ENCODE measurements around the gene KRTAP4-7. TPM values are rescaled to one million over a fixed set of nuclear protein-coding genes. Genes with fewer than 3 reads are reported as not detected.
"Not testable (repeated sequence)": the region's sequence is repeated elsewhere in the genome, so short reads cannot be mapped to it uniquely, and the experiment has no call there.

The KRTAP4-7 gene
- total RNA-seq, 4 donors from 2014 or later = not detected

- DNase-seq (ENCODE audit: low spot score) (no peak), ATAC-seq (ENCODE audit: low FRiP score) (no peak)
Measured at GRCh38 chr17:41111151-41111885, 27.4 kb downstream of the KRTAP4-7 start.

DNA sequence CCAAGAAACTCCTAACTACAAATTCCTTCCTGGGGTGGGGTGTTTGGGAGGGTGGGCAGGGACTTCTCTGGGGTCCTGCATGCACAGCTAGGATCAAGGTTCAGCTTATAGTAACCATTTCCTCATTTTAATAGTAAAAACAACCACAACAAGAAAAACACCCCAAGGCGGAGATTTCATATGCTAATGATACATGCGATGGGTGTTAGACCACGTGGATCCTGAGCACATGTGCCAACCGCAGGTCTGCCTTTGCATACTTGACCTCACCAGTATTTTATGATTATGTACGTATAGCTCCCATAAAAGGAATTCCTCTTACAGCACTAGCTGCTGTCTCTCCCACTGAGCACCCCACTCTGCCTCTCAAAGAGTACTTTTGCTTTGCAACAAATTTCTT, 32.3 kb downstream of the KRTAP4-7 start:
- TF ChIP-seq, protein P1, sequence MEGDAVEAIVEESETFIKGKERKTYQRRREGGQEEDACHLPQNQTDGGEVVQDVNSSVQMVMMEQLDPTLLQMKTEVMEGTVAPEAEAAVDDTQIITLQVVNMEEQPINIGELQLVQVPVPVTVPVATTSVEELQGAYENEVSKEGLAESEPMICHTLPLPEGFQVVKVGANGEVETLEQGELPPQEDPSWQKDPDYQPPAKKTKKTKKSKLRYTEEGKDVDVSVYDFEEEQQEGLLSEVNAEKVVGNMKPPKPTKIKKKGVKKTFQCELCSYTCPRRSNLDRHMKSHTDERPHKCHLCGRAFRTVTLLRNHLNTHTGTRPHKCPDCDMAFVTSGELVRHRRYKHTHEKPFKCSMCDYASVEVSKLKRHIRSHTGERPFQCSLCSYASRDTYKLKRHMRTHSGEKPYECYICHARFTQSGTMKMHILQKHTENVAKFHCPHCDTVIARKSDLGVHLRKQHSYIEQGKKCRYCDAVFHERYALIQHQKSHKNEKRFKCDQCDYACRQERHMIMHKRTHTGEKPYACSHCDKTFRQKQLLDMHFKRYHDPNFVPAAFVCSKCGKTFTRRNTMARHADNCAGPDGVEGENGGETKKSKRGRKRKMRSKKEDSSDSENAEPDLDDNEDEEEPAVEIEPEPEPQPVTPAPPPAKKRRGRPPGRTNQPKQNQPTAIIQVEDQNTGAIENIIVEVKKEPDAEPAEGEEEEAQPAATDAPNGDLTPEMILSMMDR (IDR thresholded peaks at IDR 0.05) = no peak
- DNase-seq (ENCODE audit: low spot score) = no peak
- no peak for ATAC-seq (ENCODE audit: low FRiP score)

More at GRCh38 chr17:41111151-41111885, 27.4 kb downstream of the KRTAP4-7 start:
- TF ChIP-seq, protein P1 (IDR thresholded peaks at IDR 0.05) = no peak

GRCh38 chr17:41117846-41118386, 34.0 kb downstream of the KRTAP4-7 start, which contains the start of gene KRTAP4-11:
Gene KRTAP4-11, minus strand, starts transcription at chr17:41118373. Its CDS starts 58 bp downstream, at chr17:41118315.
- ATAC-seq (ENCODE audit: low FRiP score); DNase-seq (ENCODE audit: low spot score): not testable (repeated sequence)

DNA sequence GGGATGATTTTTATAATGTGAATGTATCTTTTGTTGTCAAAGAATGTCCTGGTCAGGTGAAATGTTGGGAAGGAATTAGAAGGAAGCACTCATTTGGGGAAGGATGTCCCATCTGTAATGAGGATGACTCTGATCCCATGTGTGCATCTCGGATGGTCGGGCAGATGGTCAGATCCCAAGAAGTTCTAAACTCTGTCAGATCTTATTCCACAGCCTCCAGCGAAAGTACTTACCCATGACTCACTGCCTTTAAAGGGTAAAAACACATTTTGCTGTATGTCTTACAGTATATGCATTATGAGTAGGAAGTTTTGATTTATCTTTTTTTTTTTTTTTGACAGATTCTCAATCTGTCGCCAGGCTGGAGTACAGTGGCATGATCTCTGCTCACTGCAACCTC, 34.8 kb downstream of the KRTAP4-7 start:
- TF ChIP-seq, protein P1 (IDR thresholded peaks at IDR 0.05) = no peak
- ATAC-seq (ENCODE audit: low FRiP score) (no peak), DNase-seq (ENCODE audit: low spot score) (no peak)

GRCh38 chr17:41119696-41120690, 36.0 kb downstream of the KRTAP4-7 start:
- not testable (repeated sequence) for ATAC-seq (ENCODE audit: low FRiP score); DNase-seq (ENCODE audit: low spot score)

DNA sequence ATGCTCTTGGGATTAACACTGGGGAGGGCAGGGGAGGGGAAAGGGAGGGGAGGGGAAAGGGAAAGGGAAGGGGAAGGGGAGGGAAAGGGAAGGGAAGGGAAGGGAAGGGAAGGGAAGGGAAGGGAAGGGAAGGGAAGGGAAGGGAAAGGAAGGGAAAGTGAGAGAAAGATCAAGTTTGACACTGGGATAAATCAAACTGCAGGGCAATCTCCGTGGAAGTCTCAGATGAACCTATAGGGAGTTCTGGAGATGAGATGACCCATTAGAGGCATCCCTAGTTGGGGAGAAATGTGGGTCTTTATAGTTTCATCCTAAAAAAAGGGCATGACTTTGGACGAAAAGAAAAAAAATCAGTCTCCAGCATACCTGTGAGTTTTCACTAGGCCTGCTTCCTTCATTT, 37.8 kb downstream of the KRTAP4-7 start:
- TF ChIP-seq, protein P1 (IDR thresholded peaks at IDR 0.05) = no peak
- ATAC-seq (ENCODE audit: low FRiP score) (no peak), DNase-seq (ENCODE audit: low spot score) (no peak)

DNA sequence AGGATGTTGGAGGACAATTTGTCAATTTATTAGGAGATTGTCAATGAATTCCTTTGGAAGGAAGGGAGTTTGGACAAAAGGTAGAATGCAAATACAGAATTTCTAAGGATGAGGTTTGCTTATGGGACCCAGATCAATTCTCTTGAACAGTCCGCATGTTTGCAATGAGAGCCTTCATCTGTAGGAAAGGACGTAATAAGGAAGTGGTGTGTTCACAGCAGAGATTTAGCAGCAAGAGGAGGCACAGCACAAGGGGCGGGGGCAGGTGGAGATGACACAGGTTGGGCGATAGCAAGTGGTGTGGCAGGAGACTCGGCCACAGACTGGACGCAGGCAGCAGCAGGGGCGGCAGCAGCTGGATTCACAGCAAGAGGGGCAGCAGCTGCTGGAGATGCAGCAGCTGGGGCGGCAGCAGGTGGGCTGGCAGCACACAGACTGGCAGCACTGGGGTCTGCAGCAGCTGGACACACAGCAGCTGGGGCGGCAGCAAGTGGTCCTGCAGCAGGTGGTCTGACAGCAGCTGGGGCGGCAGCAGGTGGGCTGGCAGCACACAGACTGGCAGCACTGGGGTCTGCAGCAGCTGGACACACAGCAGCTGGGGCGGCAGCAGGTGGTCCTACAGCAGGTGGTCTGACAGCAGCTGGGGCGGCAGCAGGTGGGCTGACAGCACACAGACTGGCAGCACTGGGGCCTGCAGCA, 39.5 kb downstream of the KRTAP4-7 start:
- not testable (repeated sequence) for ATAC-seq (ENCODE audit: low FRiP score); DNase-seq (ENCODE audit: low spot score)

- ATAC-seq (ENCODE audit: low FRiP score); DNase-seq (ENCODE audit: low spot score): not testable (repeated sequence)
Measured at GRCh38 chr17:41123991-41124371, 40.0 kb downstream of the KRTAP4-7 start, which contains the start of gene KRTAP4-12. Gene KRTAP4-12, minus strand, starts transcription at chr17:41124182. Its CDS starts 60 bp downstream, at chr17:41124122.
